22Rv1 (cell line): ENCODE data around the gene ATP12A.

Source experiments
- ZFX ChIP-seq: fragments of 450-650 bp; IDR thresholded peaks from 2 replicates; pipeline ENCODE4 v1.6.1; 2017; ENCODE audit warnings: antibody characterized with exemption, borderline replicate concordance
- TF ChIP-seq, protein P1 (sequence below): fragments of 450-650 bp; IDR thresholded peaks from 2 replicates; pipeline ENCODE4 v1.5.1; 2017; ENCODE audit warnings: mild to moderate bottlenecking

DNA sequence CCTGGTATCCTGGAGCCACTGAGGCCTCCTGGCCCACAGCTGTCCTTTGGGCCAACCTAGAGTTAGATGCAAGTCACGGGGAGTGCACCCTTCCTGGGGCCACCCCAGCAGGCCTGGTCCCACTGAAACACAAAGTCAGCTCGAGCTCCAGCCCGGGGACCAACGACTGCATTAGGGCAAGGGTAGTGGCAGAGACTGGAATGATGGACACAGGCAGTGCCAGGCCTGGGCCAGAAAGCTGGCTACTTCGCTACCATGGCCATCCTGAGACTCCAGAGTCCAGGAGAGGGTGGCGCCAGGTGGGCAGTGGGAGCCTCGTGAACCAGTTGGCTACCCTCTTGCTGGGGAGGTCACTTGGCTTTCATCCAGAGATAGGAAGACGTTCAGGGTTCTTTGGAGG is 61.6 kb downstream of the ATP12A start:
- TF ChIP-seq, protein P1, sequence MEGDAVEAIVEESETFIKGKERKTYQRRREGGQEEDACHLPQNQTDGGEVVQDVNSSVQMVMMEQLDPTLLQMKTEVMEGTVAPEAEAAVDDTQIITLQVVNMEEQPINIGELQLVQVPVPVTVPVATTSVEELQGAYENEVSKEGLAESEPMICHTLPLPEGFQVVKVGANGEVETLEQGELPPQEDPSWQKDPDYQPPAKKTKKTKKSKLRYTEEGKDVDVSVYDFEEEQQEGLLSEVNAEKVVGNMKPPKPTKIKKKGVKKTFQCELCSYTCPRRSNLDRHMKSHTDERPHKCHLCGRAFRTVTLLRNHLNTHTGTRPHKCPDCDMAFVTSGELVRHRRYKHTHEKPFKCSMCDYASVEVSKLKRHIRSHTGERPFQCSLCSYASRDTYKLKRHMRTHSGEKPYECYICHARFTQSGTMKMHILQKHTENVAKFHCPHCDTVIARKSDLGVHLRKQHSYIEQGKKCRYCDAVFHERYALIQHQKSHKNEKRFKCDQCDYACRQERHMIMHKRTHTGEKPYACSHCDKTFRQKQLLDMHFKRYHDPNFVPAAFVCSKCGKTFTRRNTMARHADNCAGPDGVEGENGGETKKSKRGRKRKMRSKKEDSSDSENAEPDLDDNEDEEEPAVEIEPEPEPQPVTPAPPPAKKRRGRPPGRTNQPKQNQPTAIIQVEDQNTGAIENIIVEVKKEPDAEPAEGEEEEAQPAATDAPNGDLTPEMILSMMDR, result no peak
- no peak for TF ChIP-seq ZFX
